HUES64 (cell line): Measurements from ENCODE around the gene IMMP2L.

ENCODE experiments used
- H3K27ac ChIP-seq: 2 replicates; pipeline ENCODE4 v1.7.0; 2013; ENCODE audit warnings: low read depth, low read length, inconsistent platforms
- H3K27me3 ChIP-seq: 2 replicates; pipeline ENCODE4 v1.6.1; 2013; ENCODE audit warnings: mild to moderate bottlenecking, low read length; ENCODE audit not compliant: insufficient read depth
- H3K36me3 ChIP-seq: 2 replicates; pipeline ENCODE4 v1.6.1; 2013; ENCODE audit warnings: mild to moderate bottlenecking, low read length; ENCODE audit not compliant: insufficient read depth
- H3K4me1 ChIP-seq: 2 replicates; pipeline ENCODE4 v1.6.1; 2013; ENCODE audit warnings: mild to moderate bottlenecking, low read length, moderate library complexity; ENCODE audit not compliant: insufficient read depth
- H3K4me3 ChIP-seq: 2 replicates; pipeline ENCODE4 v1.5.1; 2013; ENCODE audit warnings: mild to moderate bottlenecking, low read length, moderate library complexity
- H3K9ac ChIP-seq: 2 replicates; pipeline ENCODE4 v1.6.1; 2013; ENCODE audit warnings: mild to moderate bottlenecking, low read depth, low read length
- H3K9me3 ChIP-seq: 2 replicates; pipeline ENCODE4 v1.6.1; 2013; ENCODE audit warnings: low read depth, low read length; ENCODE audit not compliant: insufficient read depth
- WGBS: fragments of 150-250, 120-280 bp; methylation state at CpG from one replicate; pipeline ENCODE4 v1.1.7; 2013; ENCODE audit warnings: missing lambda C conversion rate; 5-methylcytosine and 5-hydroxymethylcytosine counted together

IMMP2L gene

DNA sequence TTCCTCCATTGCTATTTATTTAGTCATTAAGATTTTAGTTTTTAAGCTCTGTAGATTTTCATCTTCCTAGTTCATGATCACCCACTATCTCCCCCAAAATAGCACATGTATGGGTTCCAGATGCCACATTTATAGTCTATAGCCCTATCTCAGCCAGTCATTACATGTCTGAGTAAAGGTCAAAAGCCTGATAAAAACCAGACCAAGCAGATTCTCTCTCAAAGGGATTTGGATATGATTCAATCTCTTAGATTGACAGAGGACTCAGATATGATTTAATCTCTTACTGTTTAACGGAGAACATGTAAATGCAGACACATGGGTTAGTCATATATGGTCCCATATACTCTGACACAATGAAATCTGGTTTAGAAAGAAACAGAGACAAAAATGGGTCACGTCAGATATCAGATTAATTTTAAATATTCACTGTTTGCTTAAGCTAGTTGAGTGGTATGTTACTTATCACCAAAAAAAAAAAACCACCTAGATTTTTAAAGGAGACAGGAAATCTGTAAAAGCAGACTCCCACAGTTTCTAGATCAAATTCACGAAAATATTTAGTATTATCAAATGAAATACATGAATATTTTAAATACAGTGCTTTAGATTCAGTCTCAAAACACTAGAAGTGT lies 578.4 kb downstream of the IMMP2L start:
- H3K9me3 ChIP-seq = no peaks in the 10 kb centered on the region
- WGBS = 92% methylated on average over 1 of the region's 3 CpGs
- H3K9ac ChIP-seq = no peak overlapping the region
- H3K27me3 ChIP-seq = no peaks in the 10 kb centered on the region
- no peak overlapping the region for H3K4me3 ChIP-seq
- H3K4me1 ChIP-seq = no peaks in the 10 kb centered on the region
- no peak overlapping the region for H3K27ac ChIP-seq
- H3K36me3 ChIP-seq = no peaks in the 10 kb centered on the region

DNA sequence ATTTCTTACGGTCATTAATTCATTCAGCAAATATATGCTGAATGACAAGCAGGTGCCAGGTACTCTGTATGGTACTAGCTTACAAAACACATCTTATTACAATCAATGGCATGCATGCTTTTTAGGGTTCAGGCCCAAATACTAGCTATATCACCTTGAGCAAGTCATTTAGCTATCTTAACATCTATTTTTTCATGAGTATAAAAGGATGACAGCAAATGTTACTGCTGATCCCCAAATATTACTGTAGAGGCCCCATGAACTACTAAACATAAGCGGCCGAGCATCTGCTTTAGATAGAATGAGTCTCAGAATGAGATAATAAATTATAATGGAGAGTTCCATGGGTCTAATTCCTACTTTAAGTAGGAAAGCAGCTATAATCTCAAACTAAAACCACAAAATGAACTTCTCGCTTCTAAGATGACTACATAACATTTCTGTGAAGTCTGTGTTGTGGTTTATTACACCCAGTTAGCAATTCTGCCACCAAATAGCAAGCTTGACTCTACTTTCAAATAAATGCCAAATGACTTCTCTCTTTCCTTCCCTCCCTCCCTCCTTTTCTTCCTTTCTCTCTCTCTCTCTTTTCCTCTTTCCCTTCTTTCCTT lies 585.1 kb downstream of the IMMP2L start:
- Histone ChIP-seq H3K36me3 (no peaks in the 10 kb centered on the region), H3K27ac (no peak overlapping the region), H3K4me3 (no peak overlapping the region), H3K9me3 (no peaks in the 10 kb centered on the region), H3K9ac (no peak overlapping the region), H3K4me1 (peaks cover 2% of the 10 kb centered on the region), H3K27me3 (no peaks in the 10 kb centered on the region)
- 100% methylated on average over 1 of the region's 4 CpGs for WGBS

DNA sequence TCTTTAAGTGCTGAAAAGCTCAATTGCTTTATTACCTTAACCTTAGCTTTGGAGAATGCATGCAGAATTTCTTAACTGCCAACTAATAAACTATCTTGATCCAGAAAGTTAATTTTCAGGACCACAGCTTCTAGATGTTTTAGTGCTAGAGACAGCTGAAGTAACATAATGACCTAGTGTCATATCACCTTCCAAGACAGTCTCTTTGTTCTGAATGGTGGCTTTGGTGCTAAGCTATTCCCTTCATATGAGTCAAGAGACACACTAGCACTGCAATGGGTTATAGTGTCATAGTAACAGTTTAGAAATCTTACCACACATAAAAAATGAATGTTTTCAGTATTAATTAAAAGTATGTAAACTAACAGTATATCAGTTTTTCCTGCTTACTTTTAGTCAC lies 586.8 kb downstream of the IMMP2L start:
- Histone ChIP-seq H3K27me3 (no peaks in the 10 kb centered on the region), H3K9ac (no peak overlapping the region), H3K36me3 (no peaks in the 10 kb centered on the region), H3K4me1 (peaks cover 9% of the 10 kb centered on the region), H3K27ac (no peak overlapping the region), H3K4me3 (no peak overlapping the region), H3K9me3 (no peaks in the 10 kb centered on the region)

DNA sequence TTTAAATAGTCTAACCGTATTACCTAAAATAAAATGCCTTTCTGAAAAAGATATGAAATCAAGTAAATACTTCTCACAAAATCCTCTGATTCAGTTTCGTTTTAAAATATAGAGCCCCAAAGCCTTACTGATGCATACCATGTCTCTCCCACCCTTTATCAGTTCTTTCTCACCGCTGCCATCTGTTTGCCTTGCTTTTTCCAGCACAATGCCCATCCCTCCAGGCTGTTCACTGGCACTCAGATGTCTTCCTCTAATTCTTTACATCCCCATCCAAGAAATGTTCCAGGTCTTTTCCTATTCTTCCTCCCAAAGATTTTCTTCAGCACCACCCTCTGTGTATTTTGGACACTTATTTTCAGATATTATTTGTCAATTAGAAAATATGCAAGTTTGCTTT lies 587.9 kb downstream of the IMMP2L start:
- H3K36me3 ChIP-seq = no peaks in the 10 kb centered on the region
- peaks cover 9% of the 10 kb centered on the region for H3K4me1 ChIP-seq
- 95% methylated on average over 3 of the region's 3 CpGs for WGBS
- H3K27ac ChIP-seq = no peak overlapping the region
- H3K27me3 ChIP-seq = no peaks in the 10 kb centered on the region
- no peak overlapping the region for H3K9ac ChIP-seq
- H3K4me3 ChIP-seq = no peak overlapping the region
- H3K9me3 ChIP-seq = no peaks in the 10 kb centered on the region

DNA sequence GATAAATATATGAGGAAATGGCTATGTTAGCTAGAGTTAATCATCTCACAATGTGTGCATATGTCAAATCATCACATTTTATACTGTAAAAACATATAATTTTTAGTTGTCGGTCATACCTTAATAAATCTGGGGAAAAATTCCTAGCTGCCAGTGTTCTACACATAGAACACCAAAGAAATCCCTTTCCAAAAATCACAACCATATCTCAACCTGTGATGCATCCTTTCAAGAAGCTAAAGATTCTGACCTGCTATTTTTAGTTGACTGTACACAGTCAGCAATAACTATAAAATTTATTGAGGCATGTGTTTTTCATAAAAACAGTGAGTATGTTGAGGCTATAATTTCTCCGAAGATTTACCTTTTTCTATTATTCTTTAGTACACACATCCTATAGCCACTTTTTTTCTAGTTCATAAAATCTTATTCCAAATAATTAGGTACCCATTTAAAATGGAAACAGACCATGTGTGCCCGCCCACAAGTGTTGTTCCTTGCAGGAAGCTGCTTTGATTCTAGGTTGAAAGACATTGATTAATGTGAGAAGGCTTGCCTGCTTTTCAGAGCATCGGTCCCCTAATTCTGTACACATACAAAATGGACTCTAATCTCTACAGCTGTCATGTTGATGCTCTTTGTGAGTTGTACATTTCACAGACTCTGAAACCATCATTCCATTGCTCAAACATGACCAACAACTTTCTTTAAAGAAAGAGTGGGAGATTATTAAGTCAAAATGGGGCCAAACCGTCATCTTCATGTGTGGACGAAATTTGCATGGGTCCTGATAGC lies 588.9 kb downstream of the IMMP2L start:
- WGBS = 97% methylated on average over 4 of the region's 6 CpGs
- H3K36me3 ChIP-seq = no peaks in the 10 kb centered on the region

DNA sequence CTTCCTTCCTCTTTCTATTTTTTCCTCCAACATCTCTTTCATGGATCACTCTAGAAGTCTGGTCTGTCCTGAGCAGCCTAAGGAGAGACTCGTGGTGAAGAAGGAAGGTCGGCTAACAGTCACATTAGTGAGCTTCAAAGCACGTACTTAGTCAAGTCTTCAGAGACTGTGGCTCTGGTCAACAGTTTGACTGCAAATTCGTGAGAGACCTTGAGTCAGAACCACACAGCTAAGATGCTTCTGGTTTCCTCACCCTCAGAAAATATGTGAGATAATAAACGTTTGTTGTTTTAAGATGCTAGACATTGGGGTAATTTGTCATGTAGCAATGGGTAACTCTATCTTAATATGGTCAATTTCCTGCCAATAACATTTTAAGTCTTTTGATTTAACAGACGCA lies 597.5 kb downstream of the IMMP2L start:
- H3K9me3 ChIP-seq = no peaks in the 10 kb centered on the region
- no peaks in the 10 kb centered on the region for H3K27me3 ChIP-seq
- WGBS = 87% methylated on average over 4 of the region's 6 CpGs

More for the DNA sequence above, 588.9 kb downstream of the IMMP2L start:
- H3K4me3 ChIP-seq = no peak overlapping the region
- H3K27ac ChIP-seq = no peak overlapping the region
- H3K9ac ChIP-seq = no peak overlapping the region
- no peaks in the 10 kb centered on the region for H3K9me3 ChIP-seq
- H3K4me1 ChIP-seq = peaks cover 9% of the 10 kb centered on the region
- H3K27me3 ChIP-seq = no peaks in the 10 kb centered on the region

DNA sequence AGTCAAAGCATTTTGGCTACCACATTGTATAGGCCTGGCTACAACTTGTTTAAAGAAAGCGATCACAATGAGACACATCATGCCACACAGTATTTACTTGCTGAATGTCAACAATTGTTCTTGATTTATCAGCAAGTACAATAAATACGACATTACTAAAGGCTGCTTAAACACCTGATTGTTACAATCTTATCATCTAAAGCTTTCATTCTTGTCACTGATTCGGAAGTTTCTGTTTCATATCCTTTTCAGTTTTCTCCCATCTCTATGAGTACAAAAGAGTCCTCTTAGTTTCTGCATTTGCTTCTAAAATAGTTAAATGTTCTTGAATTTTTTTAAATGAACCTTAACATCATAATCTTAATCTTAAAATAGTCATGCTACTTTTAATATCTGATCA lies 599.5 kb downstream of the IMMP2L start:
- Histone ChIP-seq H3K9ac (no peak overlapping the region), H3K9me3 (no peaks in the 10 kb centered on the region), H3K4me3 (no peak overlapping the region), H3K27ac (no peak overlapping the region), H3K4me1 (no peaks in the 10 kb centered on the region; the same call in 1 of the 2 replicates), H3K27me3 (no peaks in the 10 kb centered on the region), H3K36me3 (no peaks in the 10 kb centered on the region)
- 91% methylated on average over 3 of the region's 3 CpGs for WGBS

More for the DNA sequence above, 597.5 kb downstream of the IMMP2L start:
- no peaks in the 10 kb centered on the region for H3K36me3 ChIP-seq
- no peaks in the 10 kb centered on the region; the same call in 1 of the 2 replicates for H3K4me1 ChIP-seq
- H3K27ac ChIP-seq = no peak overlapping the region
- H3K4me3 ChIP-seq = no peak overlapping the region
- H3K9ac ChIP-seq = no peak overlapping the region

DNA sequence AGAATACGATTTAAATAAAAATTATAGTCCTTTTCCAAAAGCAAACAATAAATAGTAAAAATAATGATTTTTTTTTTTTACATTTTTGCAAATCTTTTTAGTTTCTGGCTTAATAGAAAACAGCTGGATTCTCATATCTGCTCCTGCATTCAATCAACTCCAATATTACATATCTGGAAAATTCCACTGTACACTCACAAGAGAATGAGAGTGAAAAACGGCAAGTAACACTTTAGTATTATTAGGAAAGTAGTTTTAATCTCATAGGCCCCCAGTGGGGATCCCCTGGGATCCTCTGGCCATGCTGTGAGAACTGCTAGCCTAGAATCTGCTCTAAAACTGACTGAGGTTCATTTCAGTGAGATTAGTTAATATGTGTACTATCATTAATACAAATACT lies 599.9 kb downstream of the IMMP2L start:
- no CpG with 5 or more reads among the region's 2 CpGs for WGBS

DNA sequence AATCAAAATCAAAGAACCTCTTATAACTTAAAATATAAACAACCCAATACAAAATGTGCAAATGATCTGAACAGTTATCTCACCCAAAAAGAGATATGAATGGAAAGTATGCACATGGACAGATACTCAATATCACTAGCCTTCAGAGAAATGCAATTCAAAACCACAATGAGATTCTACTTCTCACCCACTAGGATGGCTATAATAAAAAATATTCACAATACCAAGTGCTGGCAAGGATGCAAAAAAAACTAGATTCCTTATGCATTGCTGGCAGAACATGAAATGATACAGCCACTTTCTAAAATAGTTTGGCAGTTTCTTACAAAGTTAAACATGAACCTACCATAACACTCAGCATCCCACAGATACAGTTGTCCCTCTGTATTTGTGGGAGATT lies 601.5 kb downstream of the IMMP2L start:
- no peaks in the 10 kb centered on the region for H3K36me3 ChIP-seq
- no peaks in the 10 kb centered on the region for H3K9me3 ChIP-seq
- no peaks in the 10 kb centered on the region; the same call in 1 of the 2 replicates for H3K4me1 ChIP-seq
- H3K4me3 ChIP-seq = no peak overlapping the region
- H3K9ac ChIP-seq = no peak overlapping the region
- H3K27ac ChIP-seq = no peak overlapping the region
- no peaks in the 10 kb centered on the region for H3K27me3 ChIP-seq

More for the DNA sequence above, 599.9 kb downstream of the IMMP2L start:
- Histone ChIP-seq H3K9me3 (no peaks in the 10 kb centered on the region), H3K4me3 (no peak overlapping the region), H3K36me3 (no peaks in the 10 kb centered on the region), H3K9ac (no peak overlapping the region), H3K27me3 (no peaks in the 10 kb centered on the region), H3K4me1 (no peaks in the 10 kb centered on the region; the same call in 1 of the 2 replicates), H3K27ac (no peak overlapping the region)

DNA sequence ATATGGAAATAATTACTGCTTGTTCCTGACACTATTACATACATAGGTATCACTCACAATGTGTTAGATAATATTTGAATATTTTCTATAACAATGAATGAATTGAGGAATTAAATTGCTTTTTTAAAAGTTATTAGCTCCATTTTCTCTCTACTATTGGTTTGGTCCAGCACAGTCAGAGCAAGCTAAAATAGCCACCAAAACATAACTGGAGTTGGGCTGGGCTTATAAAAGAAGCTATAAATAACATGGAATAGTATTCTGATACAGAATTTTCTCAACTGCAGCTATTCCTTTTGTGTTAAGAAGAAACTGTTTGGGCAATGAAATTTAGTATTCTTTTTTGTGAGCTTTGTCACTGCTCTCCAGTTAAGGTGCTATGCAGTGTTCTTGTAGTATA lies 614.0 kb downstream of the IMMP2L start:
- H3K9me3 ChIP-seq = no peaks in the 10 kb centered on the region
- no peak overlapping the region for H3K9ac ChIP-seq
- no peaks in the 10 kb centered on the region for H3K36me3 ChIP-seq
- H3K27me3 ChIP-seq = no peaks in the 10 kb centered on the region
- H3K4me3 ChIP-seq = no peak overlapping the region
- no peak overlapping the region for H3K27ac ChIP-seq
- H3K4me1 ChIP-seq = peaks cover 21% of the 10 kb centered on the region

DNA sequence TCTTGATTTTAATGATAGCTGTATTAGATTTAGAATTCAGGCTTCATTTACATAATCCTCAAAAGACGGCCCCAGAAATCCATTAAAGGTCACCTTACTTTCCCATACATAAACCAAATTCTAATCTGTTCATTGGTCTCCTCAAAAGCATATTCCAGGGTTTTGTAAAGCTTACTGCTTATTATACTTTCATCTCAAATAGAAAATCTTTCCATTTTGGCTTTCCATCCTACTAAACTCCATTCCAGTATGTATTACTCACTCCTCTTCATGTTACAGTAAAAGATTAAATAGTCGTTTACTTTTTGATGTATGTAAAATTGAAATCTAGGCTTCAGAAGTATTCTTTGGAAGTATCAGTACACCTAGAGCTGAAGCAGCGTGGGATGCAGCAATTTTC lies 614.9 kb downstream of the IMMP2L start:
- no peaks in the 10 kb centered on the region for H3K36me3 ChIP-seq
- H3K27me3 ChIP-seq = no peaks in the 10 kb centered on the region
- H3K9me3 ChIP-seq = no peaks in the 10 kb centered on the region
- no peak overlapping the region for H3K9ac ChIP-seq
- no peak overlapping the region for H3K4me3 ChIP-seq
- no peak overlapping the region for H3K27ac ChIP-seq
- H3K4me1 ChIP-seq = peaks cover 21% of the 10 kb centered on the region
- WGBS = 92% methylated on average over 3 of the region's 3 CpGs
